Lung microvascular endothelial cell (primary cell): ENCODE measurements around the gene CDH22. TPM values are rescaled to one million over a fixed set of nuclear protein-coding genes. Genes with fewer than 3 reads are reported as not detected.
A peak's percentile ranks its signal among the peaks of the same experiment; 100 is the strongest.

Experiments
- DNase-seq, 2 donors: peaks; one replicate each; pipeline versions ENCODE4 v3.0.0 to v3.0.0-alpha.2; 2010; ENCODE audit warnings: low read depth in 2 of 2
- total RNA-seq: library from RNA; depleted of rRNA; stranded (reverse); fragments of >200 nt; gene quantifications from 2 replicates; pipeline ENCODE4 v1.2.1, GENCODE V29; 2014

The CDH22 gene
- total RNA-seq, 1 donor from 2014 or later = 0.79 TPM

GRCh38 chr20:46216770-46217464, 91.4 kb downstream of the CDH22 start:
- no peak for DNase-seq

- DNase-seq = peak in 1 of 2 donors; percentile 14
Measured at GRCh38 chr20:46215913-46216707, 92.2 kb downstream of the CDH22 start.

GRCh38 chr20:46214824-46215488, 93.3 kb downstream of the CDH22 start:
- DNase-seq = no peak

GRCh38 chr20:46213946-46214823, 94.1 kb downstream of the CDH22 start:
- DNase-seq = no peak

GRCh38 chr20:46212876-46213275, 95.4 kb downstream of the CDH22 start:
- DNase-seq = no peak

GRCh38 chr20:46212252-46212651, 96.0 kb downstream of the CDH22 start:
- no peak for DNase-seq

- no peak for DNase-seq
Measured at GRCh38 chr20:46211331-46211722, 97.0 kb downstream of the CDH22 start.

- no peak for DNase-seq
Measured at GRCh38 chr20:46210672-46211330, 97.5 kb downstream of the CDH22 start.

GRCh38 chr20:46209930-46210671, 98.2 kb downstream of the CDH22 start:
- no peak for DNase-seq

GRCh38 chr20:46207793-46208192, 100.5 kb downstream of the CDH22 start:
- no peak for DNase-seq

- no peak for DNase-seq
Measured at GRCh38 chr20:46206992-46207549, 101.2 kb downstream of the CDH22 start.

GRCh38 chr20:46206025-46206424, 102.3 kb downstream of the CDH22 start:
- DNase-seq = peak; percentile 15 to 70

- DNase-seq = peak in 1 of 2 donors; percentile 13
Measured at GRCh38 chr20:46205349-46205748, 102.9 kb downstream of the CDH22 start.

GRCh38 chr20:46204594-46205186, 103.6 kb downstream of the CDH22 start:
- DNase-seq = no peak

- DNase-seq = no peak
Measured at GRCh38 chr20:46203510-46203837, 104.8 kb downstream of the CDH22 start.

GRCh38 chr20:46202766-46203509, 105.4 kb downstream of the CDH22 start:
- no peak for DNase-seq

GRCh38 chr20:46200582-46201570, 107.4 kb downstream of the CDH22 start:
- DNase-seq = no peak

- DNase-seq = no peak
Measured at GRCh38 chr20:46199198-46199597, 109.1 kb downstream of the CDH22 start.
